Hepatocyte (in vitro differentiated cells): ENCODE measurements around the gene NCF2.

ENCODE experiments used
- EZH2 ChIP-seq: fragments of 200-600 bp; sonication (generic); IDR thresholded peaks from 2 replicates; pipeline ENCODE4 v1.6.1; 2016; ENCODE audit warnings: antibody characterized with exemption, mild to moderate bottlenecking, borderline replicate concordance
- EZH2phosphoT487 ChIP-seq: fragments of 200-600 bp; sonication (generic); IDR thresholded peaks from one replicate; pipeline ENCODE4 v1.6.1; 2018; ENCODE audit warnings: antibody characterized with exemption, mild to moderate bottlenecking, low read depth, moderate library complexity; ENCODE audit not compliant: unreplicated experiment, severe bottlenecking
- TF ChIP-seq, protein P1 (sequence below): fragments of 200-600 bp; sonication (generic); IDR thresholded peaks from 2 replicates; pipeline ENCODE4 v1.5.1; 2016; ENCODE audit warnings: antibody characterized with exemption, mild to moderate bottlenecking; ENCODE audit not compliant: poor library complexity

- TF ChIP-seq, protein P1, sequence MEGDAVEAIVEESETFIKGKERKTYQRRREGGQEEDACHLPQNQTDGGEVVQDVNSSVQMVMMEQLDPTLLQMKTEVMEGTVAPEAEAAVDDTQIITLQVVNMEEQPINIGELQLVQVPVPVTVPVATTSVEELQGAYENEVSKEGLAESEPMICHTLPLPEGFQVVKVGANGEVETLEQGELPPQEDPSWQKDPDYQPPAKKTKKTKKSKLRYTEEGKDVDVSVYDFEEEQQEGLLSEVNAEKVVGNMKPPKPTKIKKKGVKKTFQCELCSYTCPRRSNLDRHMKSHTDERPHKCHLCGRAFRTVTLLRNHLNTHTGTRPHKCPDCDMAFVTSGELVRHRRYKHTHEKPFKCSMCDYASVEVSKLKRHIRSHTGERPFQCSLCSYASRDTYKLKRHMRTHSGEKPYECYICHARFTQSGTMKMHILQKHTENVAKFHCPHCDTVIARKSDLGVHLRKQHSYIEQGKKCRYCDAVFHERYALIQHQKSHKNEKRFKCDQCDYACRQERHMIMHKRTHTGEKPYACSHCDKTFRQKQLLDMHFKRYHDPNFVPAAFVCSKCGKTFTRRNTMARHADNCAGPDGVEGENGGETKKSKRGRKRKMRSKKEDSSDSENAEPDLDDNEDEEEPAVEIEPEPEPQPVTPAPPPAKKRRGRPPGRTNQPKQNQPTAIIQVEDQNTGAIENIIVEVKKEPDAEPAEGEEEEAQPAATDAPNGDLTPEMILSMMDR = no peak
- TF ChIP-seq EZH2 (no peak), EZH2phosphoT487 (no peak)
Observed at GRCh38 chr1:183514235-183514634, 76.0 kb downstream of the NCF2 start.
